Liver (tissue), 3 donors: ENCODE measurements around the gene FAM83D.

ENCODE experiments used
- EGR1 ChIP-seq, 2 donors: IDR thresholded peaks; 2 replicates each; pipeline ENCODE4 v1.6.1; 2016 to 2018; ENCODE audit warnings: antibody characterized with exemption in 2 of 2, low read depth in 2 of 2
- FOXA1 ChIP-seq: IDR thresholded peaks from 2 replicates; pipeline ENCODE4 v1.6.1; 2016; ENCODE audit warnings: antibody characterized with exemption
- GABPA ChIP-seq, 2 donors: IDR thresholded peaks in 1 of 2; conservative IDR thresholded peaks in 1 of 2; 2 replicates each; pipeline ENCODE4 v1.6.1; 2016; ENCODE audit warnings: antibody characterized with exemption in 2 of 2, mild to moderate bottlenecking in 1 of 2, moderate library complexity in 1 of 2
- JUND ChIP-seq, 2 donors: IDR thresholded peaks; 2 replicates each; pipeline ENCODE4 v1.6.1; 2016; ENCODE audit warnings: antibody characterized with exemption in 2 of 2
- NR2F2 ChIP-seq: IDR thresholded peaks from 2 replicates; pipeline ENCODE4 v1.6.1; 2016; ENCODE audit warnings: antibody characterized with exemption
- RAD21 ChIP-seq, 2 donors: IDR thresholded peaks; 2 replicates each; pipeline ENCODE4 v1.6.1; 2016; ENCODE audit warnings: antibody characterized with exemption in 2 of 2, mild to moderate bottlenecking in 2 of 2
- SP1 ChIP-seq: IDR thresholded peaks from 2 replicates; pipeline ENCODE4 v1.6.1; 2018; ENCODE audit warnings: antibody characterized with exemption, mild to moderate bottlenecking
- TAF1 ChIP-seq: conservative IDR thresholded peaks from 2 replicates; pipeline ENCODE4 v1.6.1; 2016; ENCODE audit warnings: antibody characterized with exemption, mild to moderate bottlenecking
- YY1 ChIP-seq: IDR thresholded peaks from 2 replicates; pipeline ENCODE4 v1.6.1; 2016; ENCODE audit warnings: antibody characterized with exemption, mild to moderate bottlenecking
- TF ChIP-seq, protein P1 (sequence below): IDR thresholded peaks from 2 replicates; pipeline ENCODE4 v1.6.1; 2016; ENCODE audit warnings: antibody characterized with exemption
- TF ChIP-seq, protein P2 (sequence below): IDR thresholded peaks from 2 replicates; pipeline ENCODE4 v1.6.1; 2016; ENCODE audit warnings: antibody characterized with exemption
- TF ChIP-seq, protein P3 (sequence below): IDR thresholded peaks from 2 replicates; pipeline ENCODE4 v1.6.1; 2016; ENCODE audit warnings: antibody characterized with exemption, mild to moderate bottlenecking
- TF ChIP-seq, protein P4 (sequence below): fragments of 150-350 bp; IDR thresholded peaks from 2 replicates; pipeline ENCODE4 v1.5.1; 2017; ENCODE audit warnings: improper control_type of control experiment, low read depth, low read length; ENCODE audit not compliant: missing input control
- donor health status: healthy.
- donor health status: healthy.

DNA sequence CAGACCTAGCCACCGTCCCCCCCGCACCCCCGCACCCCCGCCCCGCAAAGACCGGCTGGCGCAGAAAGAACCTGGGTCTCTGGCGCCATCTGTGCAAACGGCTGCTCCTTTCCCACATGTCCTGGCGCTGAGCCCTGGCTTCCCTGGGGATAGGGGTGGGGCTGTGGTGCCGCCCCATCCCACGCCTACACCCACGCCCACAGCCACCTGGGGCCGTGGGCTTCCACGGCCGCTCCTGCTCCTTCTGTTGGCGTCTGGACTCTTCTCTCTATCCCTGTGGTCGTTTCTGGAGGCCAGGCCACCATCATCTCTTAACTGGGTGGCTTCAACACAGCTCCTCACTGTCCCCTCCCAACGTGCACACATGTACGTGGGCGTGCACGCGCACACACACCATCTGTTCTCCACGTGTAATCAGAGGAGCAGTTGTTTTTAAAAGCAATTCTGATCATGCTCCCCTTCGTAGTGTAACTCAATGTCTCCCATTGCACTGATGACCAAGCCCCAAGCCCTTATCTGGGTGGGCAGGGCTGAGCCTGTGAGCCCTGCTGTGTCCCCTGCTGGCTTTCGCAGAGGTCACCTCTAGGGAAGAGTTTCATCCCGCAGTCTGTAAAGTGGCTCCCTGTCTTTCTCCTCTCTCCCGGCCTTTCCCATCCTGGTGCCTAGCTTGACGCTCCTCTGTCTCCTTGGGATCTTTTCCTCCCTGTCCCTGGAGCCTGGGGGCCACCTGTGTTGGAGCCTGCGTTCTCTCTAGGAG is 31.9 kb upstream of the FAM83D start:
- TF ChIP-seq, protein P1, sequence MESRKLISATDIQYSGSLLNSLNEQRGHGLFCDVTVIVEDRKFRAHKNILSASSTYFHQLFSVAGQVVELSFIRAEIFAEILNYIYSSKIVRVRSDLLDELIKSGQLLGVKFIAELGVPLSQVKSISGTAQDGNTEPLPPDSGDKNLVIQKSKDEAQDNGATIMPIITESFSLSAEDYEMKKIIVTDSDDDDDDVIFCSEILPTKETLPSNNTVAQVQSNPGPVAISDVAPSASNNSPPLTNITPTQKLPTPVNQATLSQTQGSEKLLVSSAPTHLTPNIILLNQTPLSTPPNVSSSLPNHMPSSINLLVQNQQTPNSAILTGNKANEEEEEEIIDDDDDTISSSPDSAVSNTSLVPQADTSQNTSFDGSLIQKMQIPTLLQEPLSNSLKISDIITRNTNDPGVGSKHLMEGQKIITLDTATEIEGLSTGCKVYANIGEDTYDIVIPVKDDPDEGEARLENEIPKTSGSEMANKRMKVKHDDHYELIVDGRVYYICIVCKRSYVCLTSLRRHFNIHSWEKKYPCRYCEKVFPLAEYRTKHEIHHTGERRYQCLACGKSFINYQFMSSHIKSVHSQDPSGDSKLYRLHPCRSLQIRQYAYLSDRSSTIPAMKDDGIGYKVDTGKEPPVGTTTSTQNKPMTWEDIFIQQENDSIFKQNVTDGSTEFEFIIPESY = no peak
- TF ChIP-seq, protein P2, sequence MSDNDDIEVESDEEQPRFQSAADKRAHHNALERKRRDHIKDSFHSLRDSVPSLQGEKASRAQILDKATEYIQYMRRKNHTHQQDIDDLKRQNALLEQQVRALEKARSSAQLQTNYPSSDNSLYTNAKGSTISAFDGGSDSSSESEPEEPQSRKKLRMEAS = no peak
- TF ChIP-seq, protein P3, sequence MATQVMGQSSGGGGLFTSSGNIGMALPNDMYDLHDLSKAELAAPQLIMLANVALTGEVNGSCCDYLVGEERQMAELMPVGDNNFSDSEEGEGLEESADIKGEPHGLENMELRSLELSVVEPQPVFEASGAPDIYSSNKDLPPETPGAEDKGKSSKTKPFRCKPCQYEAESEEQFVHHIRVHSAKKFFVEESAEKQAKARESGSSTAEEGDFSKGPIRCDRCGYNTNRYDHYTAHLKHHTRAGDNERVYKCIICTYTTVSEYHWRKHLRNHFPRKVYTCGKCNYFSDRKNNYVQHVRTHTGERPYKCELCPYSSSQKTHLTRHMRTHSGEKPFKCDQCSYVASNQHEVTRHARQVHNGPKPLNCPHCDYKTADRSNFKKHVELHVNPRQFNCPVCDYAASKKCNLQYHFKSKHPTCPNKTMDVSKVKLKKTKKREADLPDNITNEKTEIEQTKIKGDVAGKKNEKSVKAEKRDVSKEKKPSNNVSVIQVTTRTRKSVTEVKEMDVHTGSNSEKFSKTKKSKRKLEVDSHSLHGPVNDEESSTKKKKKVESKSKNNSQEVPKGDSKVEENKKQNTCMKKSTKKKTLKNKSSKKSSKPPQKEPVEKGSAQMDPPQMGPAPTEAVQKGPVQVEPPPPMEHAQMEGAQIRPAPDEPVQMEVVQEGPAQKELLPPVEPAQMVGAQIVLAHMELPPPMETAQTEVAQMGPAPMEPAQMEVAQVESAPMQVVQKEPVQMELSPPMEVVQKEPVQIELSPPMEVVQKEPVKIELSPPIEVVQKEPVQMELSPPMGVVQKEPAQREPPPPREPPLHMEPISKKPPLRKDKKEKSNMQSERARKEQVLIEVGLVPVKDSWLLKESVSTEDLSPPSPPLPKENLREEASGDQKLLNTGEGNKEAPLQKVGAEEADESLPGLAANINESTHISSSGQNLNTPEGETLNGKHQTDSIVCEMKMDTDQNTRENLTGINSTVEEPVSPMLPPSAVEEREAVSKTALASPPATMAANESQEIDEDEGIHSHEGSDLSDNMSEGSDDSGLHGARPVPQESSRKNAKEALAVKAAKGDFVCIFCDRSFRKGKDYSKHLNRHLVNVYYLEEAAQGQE = no peak
- TF ChIP-seq SP1 (no peak), FOXA1 (no peak), EGR1 (IDR thresholded peaks at IDR 0.05; ENCODE audit: low read depth in 2 of 2) (no peak), RAD21 (IDR thresholded peaks at IDR 0.05) (no peak), JUND (IDR thresholded peaks at IDR 0.05) (no peak), TAF1 (no peak), NR2F2 (no peak), YY1 (no peak), GABPA (IDR thresholded peaks at IDR 0.05 in 1 of 2, conservative IDR thresholded peaks at IDR 0.05 in 1 of 2) (no peak)
- TF ChIP-seq, protein P4, sequence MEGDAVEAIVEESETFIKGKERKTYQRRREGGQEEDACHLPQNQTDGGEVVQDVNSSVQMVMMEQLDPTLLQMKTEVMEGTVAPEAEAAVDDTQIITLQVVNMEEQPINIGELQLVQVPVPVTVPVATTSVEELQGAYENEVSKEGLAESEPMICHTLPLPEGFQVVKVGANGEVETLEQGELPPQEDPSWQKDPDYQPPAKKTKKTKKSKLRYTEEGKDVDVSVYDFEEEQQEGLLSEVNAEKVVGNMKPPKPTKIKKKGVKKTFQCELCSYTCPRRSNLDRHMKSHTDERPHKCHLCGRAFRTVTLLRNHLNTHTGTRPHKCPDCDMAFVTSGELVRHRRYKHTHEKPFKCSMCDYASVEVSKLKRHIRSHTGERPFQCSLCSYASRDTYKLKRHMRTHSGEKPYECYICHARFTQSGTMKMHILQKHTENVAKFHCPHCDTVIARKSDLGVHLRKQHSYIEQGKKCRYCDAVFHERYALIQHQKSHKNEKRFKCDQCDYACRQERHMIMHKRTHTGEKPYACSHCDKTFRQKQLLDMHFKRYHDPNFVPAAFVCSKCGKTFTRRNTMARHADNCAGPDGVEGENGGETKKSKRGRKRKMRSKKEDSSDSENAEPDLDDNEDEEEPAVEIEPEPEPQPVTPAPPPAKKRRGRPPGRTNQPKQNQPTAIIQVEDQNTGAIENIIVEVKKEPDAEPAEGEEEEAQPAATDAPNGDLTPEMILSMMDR = no peak
